Measurements from ENCODE around the gene USF1.

USF1 gene

GRCh38 chr1:161076410-161076809, 30.6 kb upstream of the USF1 start:
- no peak overlapping the region for H2BK12ac ChIP-seq (ENCODE audit: low read length)
- H3K27me3 ChIP-seq (ENCODE audit: control insufficient read depth in 3 of 3, insufficient read depth in 3 of 3, low read depth in 1 of 3, low read length in 3 of 3) = peaks cover 0 to 8% (median 0%) of the 10 kb centered on the region in 3 experiments
- no peaks in the 10 kb centered on the region for H3K36me3 ChIP-seq (replicated peaks in 1 of 2; ENCODE audit: control insufficient read depth in 2 of 2, insufficient read depth in 2 of 2, low read length in 2 of 2)
- H3K9ac ChIP-seq (ENCODE audit: low read depth, low read length, poor library complexity) = no peak overlapping the region
- no peak overlapping the region for H2AK5ac ChIP-seq (ENCODE audit: low read depth, low read length)
- H4K8ac ChIP-seq (ENCODE audit: low read depth, low read length) = no peak overlapping the region
- no peak overlapping the region for H3K4ac ChIP-seq (ENCODE audit: low read length)
- H3K27ac ChIP-seq (replicated peaks; ENCODE audit: low read length) = no peak overlapping the region
- H3K18ac ChIP-seq (ENCODE audit: low read length) = peak overlapping the region; percentile 13
- no peaks in the 10 kb centered on the region for H3K9me3 ChIP-seq (replicated peaks in 1 of 2; ENCODE audit: control insufficient read depth in 2 of 2, insufficient read depth in 1 of 2, low read depth in 1 of 2, low read length in 2 of 2)
- peaks cover 8 to 25% of the 10 kb centered on the region in 2 donors for H3K4me1 ChIP-seq (ENCODE audit: control insufficient read depth in 2 of 2, insufficient read depth in 1 of 2, low read depth in 1 of 2, low read length in 2 of 2)
- no peak overlapping the region for H3K14ac ChIP-seq (ENCODE audit: low read length)
- H3K79me1 ChIP-seq (ENCODE audit: low read depth, low read length) = no peaks in the 10 kb centered on the region
- DNase-seq (ENCODE audit: low spot score) = no peak
- H2BK15ac ChIP-seq (ENCODE audit: low read length) = no peak overlapping the region
- H2BK5ac ChIP-seq (ENCODE audit: low read length) = no peak overlapping the region
- H3K4me2 ChIP-seq (ENCODE audit: insufficient read depth, low read length, poor library complexity, severe bottlenecking) = no peak overlapping the region
- peak overlapping the region; percentile 29 for H3K23ac ChIP-seq (ENCODE audit: low read depth, low read length, poor library complexity)
- no peak overlapping the region for H3K4me3 ChIP-seq (ENCODE audit: low read length in 2 of 2)
- peak overlapping the region; percentile 41 for H4K91ac ChIP-seq (ENCODE audit: low read depth, low read length, poor library complexity)
- H2BK120ac ChIP-seq (ENCODE audit: low read depth, low read length) = peak overlapping the region; percentile 8
- H2AFZ ChIP-seq (ENCODE audit: low read length) = no peak overlapping the region

GRCh38 chr1:161074676-161075368, 29.0 kb upstream of the USF1 start:
- Histone ChIP-seq H3K36me3 (replicated peaks in 1 of 2; ENCODE audit: control insufficient read depth in 2 of 2, insufficient read depth in 2 of 2, low read length in 2 of 2) (no peaks in the 10 kb centered on the region), H3K4me3 (ENCODE audit: low read length in 2 of 2) (peak overlapping the region in 1 of 2 donors; percentile 17), H2AFZ (ENCODE audit: low read length) (no peak overlapping the region), H3K18ac (ENCODE audit: low read length) (peak overlapping the region; percentile 38), H2BK12ac (ENCODE audit: low read length) (peak overlapping the region; percentile 63), H2AK5ac (ENCODE audit: low read depth, low read length) (peak overlapping the region; percentile 89), H3K4me2 (ENCODE audit: insufficient read depth, low read length, poor library complexity, severe bottlenecking) (no peak overlapping the region), H3K27me3 (ENCODE audit: control insufficient read depth in 3 of 3, insufficient read depth in 3 of 3, low read depth in 1 of 3, low read length in 3 of 3) (peaks cover 0 to 4% (median 0%) of the 10 kb centered on the region in 3 experiments), H3K79me1 (ENCODE audit: low read depth, low read length) (no peaks in the 10 kb centered on the region), H4K8ac (ENCODE audit: low read depth, low read length) (no peak overlapping the region), H2BK120ac (ENCODE audit: low read depth, low read length) (no peak overlapping the region), H3K4me1 (ENCODE audit: control insufficient read depth in 2 of 2, insufficient read depth in 1 of 2, low read depth in 1 of 2, low read length in 2 of 2) (peaks cover 4 to 22% of the 10 kb centered on the region in 2 donors), H2BK5ac (ENCODE audit: low read length) (peak overlapping the region; percentile 11), H3K9ac (ENCODE audit: low read depth, low read length, poor library complexity) (no peak overlapping the region), H3K4ac (ENCODE audit: low read length) (peak overlapping the region; percentile 27), H3K23ac (ENCODE audit: low read depth, low read length, poor library complexity) (no peak overlapping the region), H3K14ac (ENCODE audit: low read length) (peak overlapping the region; percentile 92), H3K27ac (replicated peaks; ENCODE audit: low read length) (no peak overlapping the region), H3K9me3 (replicated peaks in 1 of 2; ENCODE audit: control insufficient read depth in 2 of 2, insufficient read depth in 1 of 2, low read depth in 1 of 2, low read length in 2 of 2) (peaks cover 0 to 5% of the 10 kb centered on the region in 2 donors), H4K91ac (ENCODE audit: low read depth, low read length, poor library complexity) (no peak overlapping the region), H2BK15ac (ENCODE audit: low read length) (no peak overlapping the region)
- no CpG with 5 or more reads among the region's 12 CpGs for WGBS, 2 donors (ENCODE audit: extremely low coverage in 2 of 2, insufficient read length in 2 of 2, insufficient replicate concordance in 1 of 2)
- DNase-seq (ENCODE audit: low spot score) = no peak

GRCh38 chr1:161073474-161074121, 27.8 kb upstream of the USF1 start:
- WGBS, 2 donors (ENCODE audit: extremely low coverage in 2 of 2, insufficient read length in 2 of 2, insufficient replicate concordance in 1 of 2) = no CpG with 5 or more reads among the region's 7 CpGs
- H3K36me3 ChIP-seq (replicated peaks in 1 of 2; ENCODE audit: control insufficient read depth in 2 of 2, insufficient read depth in 2 of 2, low read length in 2 of 2) = no peaks in the 10 kb centered on the region
- H3K4me1 ChIP-seq (ENCODE audit: control insufficient read depth in 2 of 2, insufficient read depth in 1 of 2, low read depth in 1 of 2, low read length in 2 of 2) = peaks cover 4 to 22% of the 10 kb centered on the region in 2 donors
- no peak overlapping the region for H4K91ac ChIP-seq (ENCODE audit: low read depth, low read length, poor library complexity)
- H3K4me2 ChIP-seq (ENCODE audit: insufficient read depth, low read length, poor library complexity, severe bottlenecking) = no peak overlapping the region
- no peak overlapping the region for H2BK5ac ChIP-seq (ENCODE audit: low read length)
- H2BK15ac ChIP-seq (ENCODE audit: low read length) = peak overlapping the region; percentile 1
- H3K23ac ChIP-seq (ENCODE audit: low read depth, low read length, poor library complexity) = no peak overlapping the region
- H3K79me1 ChIP-seq (ENCODE audit: low read depth, low read length) = no peaks in the 10 kb centered on the region
- no peak overlapping the region for H3K27ac ChIP-seq (replicated peaks; ENCODE audit: low read length)
- peak overlapping the region; percentile 80 for H3K18ac ChIP-seq (ENCODE audit: low read length)
- H3K4ac ChIP-seq (ENCODE audit: low read length) = no peak overlapping the region
- DNase-seq (ENCODE audit: low spot score) = no peak
- no peak overlapping the region for H3K4me3 ChIP-seq (ENCODE audit: low read length in 2 of 2)
- peak overlapping the region; percentile 0 for H2AK5ac ChIP-seq (ENCODE audit: low read depth, low read length)
- no peak overlapping the region for H3K14ac ChIP-seq (ENCODE audit: low read length)
- no peak overlapping the region for H3K9ac ChIP-seq (ENCODE audit: low read depth, low read length, poor library complexity)
- peak overlapping the region; percentile 70 for H2AFZ ChIP-seq (ENCODE audit: low read length)
- peak overlapping the region; percentile 73 for H2BK12ac ChIP-seq (ENCODE audit: low read length)
- H2BK120ac ChIP-seq (ENCODE audit: low read depth, low read length) = no peak overlapping the region
- H4K8ac ChIP-seq (ENCODE audit: low read depth, low read length) = no peak overlapping the region
- peaks cover 0 to 12% (median 0%) of the 10 kb centered on the region in 3 experiments for H3K27me3 ChIP-seq (ENCODE audit: control insufficient read depth in 3 of 3, insufficient read depth in 3 of 3, low read depth in 1 of 3, low read length in 3 of 3)
- peaks cover 0 to 5% of the 10 kb centered on the region in 2 donors for H3K9me3 ChIP-seq (replicated peaks in 1 of 2; ENCODE audit: control insufficient read depth in 2 of 2, insufficient read depth in 1 of 2, low read depth in 1 of 2, low read length in 2 of 2)

- H3K23ac ChIP-seq (ENCODE audit: low read depth, low read length, poor library complexity) = peak overlapping the region; percentile 43
- H3K36me3 ChIP-seq (replicated peaks in 1 of 2; ENCODE audit: control insufficient read depth in 2 of 2, insufficient read depth in 2 of 2, low read length in 2 of 2) = no peaks in the 10 kb centered on the region
- no peak for DNase-seq (ENCODE audit: low spot score)
- H3K4me2 ChIP-seq (ENCODE audit: insufficient read depth, low read length, poor library complexity, severe bottlenecking) = no peak overlapping the region
- H2AK5ac ChIP-seq (ENCODE audit: low read depth, low read length) = peak overlapping the region; percentile 0
- peak overlapping the region; percentile 60 for H3K4ac ChIP-seq (ENCODE audit: low read length)
- H3K14ac ChIP-seq (ENCODE audit: low read length) = peak overlapping the region; percentile 38
- H4K91ac ChIP-seq (ENCODE audit: low read depth, low read length, poor library complexity) = no peak overlapping the region
- H2BK15ac ChIP-seq (ENCODE audit: low read length) = peak overlapping the region; percentile 4
- no peak overlapping the region for H3K27ac ChIP-seq (replicated peaks; ENCODE audit: low read length)
- peak overlapping the region; percentile 16 for H2BK12ac ChIP-seq (ENCODE audit: low read length)
- H2BK5ac ChIP-seq (ENCODE audit: low read length) = peak overlapping the region; percentile 19
- peaks cover 0 to 5% of the 10 kb centered on the region in 2 donors for H3K9me3 ChIP-seq (replicated peaks in 1 of 2; ENCODE audit: control insufficient read depth in 2 of 2, insufficient read depth in 1 of 2, low read depth in 1 of 2, low read length in 2 of 2)
- no peak overlapping the region for H3K9ac ChIP-seq (ENCODE audit: low read depth, low read length, poor library complexity)
- peak overlapping the region; percentile 82 for H4K8ac ChIP-seq (ENCODE audit: low read depth, low read length)
- H2BK120ac ChIP-seq (ENCODE audit: low read depth, low read length) = no peak overlapping the region
- peaks cover 0 to 18% (median 0%) of the 10 kb centered on the region in 3 experiments for H3K27me3 ChIP-seq (ENCODE audit: control insufficient read depth in 3 of 3, insufficient read depth in 3 of 3, low read depth in 1 of 3, low read length in 3 of 3)
- H3K4me1 ChIP-seq (ENCODE audit: control insufficient read depth in 2 of 2, insufficient read depth in 1 of 2, low read depth in 1 of 2, low read length in 2 of 2) = peaks cover 4 to 22% of the 10 kb centered on the region in 2 donors
- H3K79me1 ChIP-seq (ENCODE audit: low read depth, low read length) = no peaks in the 10 kb centered on the region
- H2AFZ ChIP-seq (ENCODE audit: low read length) = peak overlapping the region; percentile 70
- no CpG with 5 or more reads among the region's 19 CpGs for WGBS, 2 donors (ENCODE audit: extremely low coverage in 2 of 2, insufficient read length in 2 of 2, insufficient replicate concordance in 1 of 2)
- peak overlapping the region; percentile 59 for H3K18ac ChIP-seq (ENCODE audit: low read length)
- no peak overlapping the region for H3K4me3 ChIP-seq (ENCODE audit: low read length in 2 of 2)
Observed at GRCh38 chr1:161072751-161073449, 27.1 kb upstream of the USF1 start.

Measured in neuronal stem cell (in vitro differentiated cells).